Measurements from ENCODE around the gene CACNA2D1. TPM values are rescaled to one million over a fixed set of nuclear protein-coding genes. Genes with fewer than 3 reads are reported as not detected.

The CACNA2D1 gene
- total RNA-seq, 1 donor, result 0.10 TPM

DNA sequence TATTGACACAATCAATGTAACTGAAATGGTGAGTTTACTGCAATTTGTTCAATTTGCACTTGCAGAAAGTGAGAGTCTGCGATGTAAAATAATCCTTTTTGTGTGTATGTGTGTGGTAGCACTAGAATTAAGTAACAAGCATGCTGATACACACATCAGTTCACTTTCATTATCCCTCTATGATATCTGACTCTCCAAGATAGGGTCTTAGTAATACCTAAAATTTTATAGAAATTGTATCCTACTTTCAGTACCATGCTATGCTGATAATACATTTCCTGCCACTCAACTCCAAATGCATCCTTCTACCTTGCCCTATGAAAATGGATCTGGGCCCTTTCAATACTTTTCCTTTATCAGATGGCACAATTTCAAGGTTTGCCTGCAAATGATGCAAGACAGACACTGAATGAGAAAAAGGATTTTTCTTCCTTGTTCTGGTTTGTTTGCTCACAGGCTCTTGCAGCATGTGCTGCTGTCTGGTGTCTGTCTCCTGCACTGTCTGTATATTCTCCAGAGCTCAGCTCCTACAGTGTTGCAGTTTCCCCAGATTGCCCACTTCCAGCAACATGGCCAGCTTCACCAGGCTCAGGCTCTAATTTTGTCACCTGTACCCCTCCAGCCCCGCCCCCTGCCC lies 375.8 kb downstream of the CACNA2D1 start:
- no peak overlapping the region for H3K4me3 ChIP-seq (ENCODE audit: low read length)
- no peaks in the 10 kb centered on the region for H3K27me3 ChIP-seq (ENCODE audit: insufficient read depth, low read length)
- no peaks in the 10 kb centered on the region for H3K9me3 ChIP-seq (ENCODE audit: low read depth, low read length)
- H3K4me1 ChIP-seq (ENCODE audit: insufficient read depth, low read length), result no peaks in the 10 kb centered on the region

DNA sequence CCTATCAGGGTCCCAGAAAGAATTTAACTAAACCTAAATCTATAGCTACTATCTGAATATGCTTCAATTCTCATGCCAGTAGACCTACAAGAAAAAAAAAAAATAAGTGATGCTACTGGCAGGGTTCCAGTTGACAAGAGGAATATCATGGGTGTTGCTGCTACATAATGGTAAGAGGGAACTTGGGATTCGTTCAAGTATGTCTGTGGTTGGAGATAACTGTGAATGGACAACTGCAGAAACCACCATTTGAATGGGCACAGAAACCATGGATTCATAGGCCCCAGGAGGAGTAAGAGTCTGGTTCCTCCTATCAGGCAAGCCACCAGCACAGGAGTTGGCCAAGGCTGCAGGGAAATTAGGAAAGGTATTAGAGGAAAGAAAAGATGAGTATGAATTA lies 386.1 kb downstream of the CACNA2D1 start:
- no peaks in the 10 kb centered on the region for H3K9me3 ChIP-seq (ENCODE audit: low read depth, low read length)
- H3K4me1 ChIP-seq (ENCODE audit: insufficient read depth, low read length), result no peaks in the 10 kb centered on the region
- H3K4me3 ChIP-seq (ENCODE audit: low read length), result no peak overlapping the region
- H3K27me3 ChIP-seq (ENCODE audit: insufficient read depth, low read length), result no peaks in the 10 kb centered on the region

DNA sequence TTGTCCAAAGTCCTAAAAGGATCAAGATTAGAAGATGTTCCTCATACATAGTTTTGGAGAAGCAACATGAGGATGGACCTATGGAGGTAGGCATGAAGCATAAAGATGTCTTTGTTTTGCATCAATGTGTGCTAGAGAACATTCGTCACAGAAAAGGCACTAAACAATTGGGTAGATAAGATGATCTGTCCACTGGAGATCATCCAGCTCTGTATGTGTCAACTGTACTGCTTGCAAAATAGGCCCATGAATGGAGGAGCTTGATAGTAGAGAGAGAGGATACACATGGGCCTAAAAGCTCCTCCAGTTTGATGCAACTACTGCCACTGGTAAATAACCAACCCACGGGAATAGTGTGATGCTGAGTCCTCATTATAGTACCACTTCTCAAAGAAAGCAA lies 387.3 kb downstream of the CACNA2D1 start:
- Histone ChIP-seq H3K27me3 (ENCODE audit: insufficient read depth, low read length) (no peaks in the 10 kb centered on the region), H3K9me3 (ENCODE audit: low read depth, low read length) (no peaks in the 10 kb centered on the region), H3K4me3 (ENCODE audit: low read length) (no peak overlapping the region), H3K4me1 (ENCODE audit: insufficient read depth, low read length) (no peaks in the 10 kb centered on the region)

DNA sequence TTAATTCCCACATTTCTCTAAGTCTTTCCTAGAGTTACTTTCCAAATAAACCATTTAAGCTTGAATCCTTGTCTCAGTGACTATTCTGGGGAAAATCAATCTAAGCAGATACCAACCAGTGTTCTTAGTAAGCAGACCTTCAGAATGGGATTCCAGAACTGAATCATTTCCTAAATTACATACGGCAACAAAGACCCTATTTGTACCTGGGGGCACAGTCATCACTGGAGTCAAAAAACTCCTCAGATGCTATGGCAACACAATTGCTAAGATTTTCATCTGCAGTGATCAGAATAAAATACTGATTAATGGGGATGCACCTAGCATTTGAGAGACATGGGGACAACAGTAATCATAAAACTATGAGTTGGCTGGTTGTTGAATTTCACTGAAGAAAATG lies 389.0 kb downstream of the CACNA2D1 start:
- H3K4me1 ChIP-seq (ENCODE audit: insufficient read depth, low read length), result no peaks in the 10 kb centered on the region
- H3K4me3 ChIP-seq (ENCODE audit: low read length), result no peak overlapping the region
- H3K9me3 ChIP-seq (ENCODE audit: low read depth, low read length), result no peaks in the 10 kb centered on the region
- H3K27me3 ChIP-seq (ENCODE audit: insufficient read depth, low read length), result no peaks in the 10 kb centered on the region

DNA sequence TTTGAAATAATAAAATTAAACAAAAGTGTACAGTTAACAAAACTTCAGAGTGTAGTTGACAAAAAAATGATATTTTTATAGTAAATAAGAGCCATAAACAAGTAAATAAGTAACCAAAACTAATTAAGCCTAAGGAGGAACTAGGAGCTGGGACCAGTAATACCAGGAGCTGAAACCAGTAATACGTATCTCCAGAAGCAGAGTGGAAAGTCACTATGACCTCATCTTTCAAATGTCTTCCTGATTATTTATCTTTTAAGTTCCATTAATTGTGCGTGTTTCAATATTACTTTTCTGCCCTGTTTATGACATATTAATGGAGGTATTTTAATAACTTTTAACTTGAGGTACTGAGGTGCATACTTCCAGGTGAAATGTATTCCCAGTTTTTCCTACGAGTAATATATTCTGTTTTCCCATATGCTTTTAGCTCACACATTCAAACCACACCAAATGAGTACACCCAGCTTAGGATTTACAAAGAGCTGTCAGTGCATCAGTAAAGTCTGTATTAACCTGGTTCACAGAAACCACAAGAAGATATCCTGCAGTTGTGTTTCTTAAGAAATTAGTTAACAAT lies 390.0 kb downstream of the CACNA2D1 start:
- Histone ChIP-seq H3K27me3 (ENCODE audit: insufficient read depth, low read length) (no peaks in the 10 kb centered on the region), H3K4me1 (ENCODE audit: insufficient read depth, low read length) (no peaks in the 10 kb centered on the region), H3K9me3 (ENCODE audit: low read depth, low read length) (no peaks in the 10 kb centered on the region), H3K4me3 (ENCODE audit: low read length) (no peak overlapping the region)

DNA sequence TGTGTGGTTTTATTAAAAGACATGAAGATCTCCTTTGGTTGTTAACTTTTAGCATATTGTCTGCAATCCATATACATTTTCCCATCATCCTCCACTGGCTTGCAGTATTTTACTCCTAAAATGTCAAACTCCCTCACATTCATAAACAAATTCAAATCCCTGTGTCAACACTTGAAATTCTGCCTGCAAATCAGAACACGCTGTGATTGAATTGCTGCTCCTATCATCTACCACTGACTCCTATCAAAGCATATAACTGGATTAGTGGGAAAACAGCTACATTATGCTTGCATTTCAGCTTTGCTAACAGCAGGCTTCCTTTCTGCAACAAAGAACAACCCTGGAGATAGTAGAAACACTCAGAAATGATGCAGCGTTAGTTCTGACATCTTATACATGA lies 392.0 kb downstream of the CACNA2D1 start:
- H3K4me3 ChIP-seq (ENCODE audit: low read length), result no peak overlapping the region
- H3K27me3 ChIP-seq (ENCODE audit: insufficient read depth, low read length), result no peaks in the 10 kb centered on the region
- H3K9me3 ChIP-seq (ENCODE audit: low read depth, low read length), result no peaks in the 10 kb centered on the region
- H3K4me1 ChIP-seq (ENCODE audit: insufficient read depth, low read length), result no peaks in the 10 kb centered on the region

DNA sequence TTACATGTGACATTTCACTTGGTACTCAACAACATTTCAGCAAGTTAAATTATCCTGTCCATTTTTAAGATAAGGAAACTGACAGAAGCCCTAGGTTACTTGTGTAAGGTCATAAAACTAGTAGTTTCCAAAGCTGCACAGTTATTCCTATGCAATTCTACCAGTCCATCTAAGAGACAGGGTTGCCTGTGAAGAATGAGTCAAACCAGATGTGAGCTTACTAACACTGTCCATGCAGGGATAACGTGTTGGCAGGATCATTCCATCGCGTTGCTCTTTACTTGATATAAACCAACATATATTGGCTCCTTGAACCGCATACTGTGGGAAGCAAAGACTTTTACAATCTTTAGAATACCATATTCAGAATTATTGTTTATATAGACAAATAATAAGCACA lies 392.8 kb downstream of the CACNA2D1 start:
- H3K4me1 ChIP-seq (ENCODE audit: insufficient read depth, low read length), result no peaks in the 10 kb centered on the region
- no peaks in the 10 kb centered on the region for H3K27me3 ChIP-seq (ENCODE audit: insufficient read depth, low read length)
- no peaks in the 10 kb centered on the region for H3K9me3 ChIP-seq (ENCODE audit: low read depth, low read length)
- no peak overlapping the region for H3K4me3 ChIP-seq (ENCODE audit: low read length)

DNA sequence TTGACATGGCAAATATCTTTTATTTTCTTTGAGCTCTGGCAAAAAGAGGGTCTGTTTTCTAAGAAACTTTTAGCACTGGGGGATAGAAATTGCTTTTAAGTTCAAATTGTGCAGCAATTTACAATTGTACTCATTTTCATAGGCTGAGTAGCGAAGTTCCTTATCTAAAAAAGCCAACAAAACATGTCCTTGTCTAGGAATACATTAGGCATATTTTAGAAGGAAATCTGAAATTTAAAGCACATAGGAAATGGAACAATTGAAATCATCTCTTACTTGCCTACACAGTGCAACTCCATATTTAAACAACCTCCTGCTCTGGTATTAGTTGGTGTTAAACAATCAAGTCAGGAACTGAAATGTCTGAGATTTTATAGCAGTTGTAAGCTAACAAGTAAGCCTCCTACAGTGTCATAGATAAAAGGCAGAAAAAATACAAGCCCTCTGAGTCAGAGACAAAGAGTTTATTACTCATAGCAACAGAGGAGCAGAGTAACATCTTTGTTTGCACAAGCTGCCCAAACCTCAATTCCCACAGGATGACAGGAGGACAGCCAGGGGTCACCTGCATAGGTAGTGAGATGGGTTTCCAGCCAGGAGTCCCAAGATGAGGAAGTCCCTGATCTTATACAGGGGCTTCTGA lies 393.6 kb downstream of the CACNA2D1 start:
- Histone ChIP-seq H3K9me3 (ENCODE audit: low read depth, low read length) (no peaks in the 10 kb centered on the region), H3K4me1 (ENCODE audit: insufficient read depth, low read length) (no peaks in the 10 kb centered on the region)

DNA sequence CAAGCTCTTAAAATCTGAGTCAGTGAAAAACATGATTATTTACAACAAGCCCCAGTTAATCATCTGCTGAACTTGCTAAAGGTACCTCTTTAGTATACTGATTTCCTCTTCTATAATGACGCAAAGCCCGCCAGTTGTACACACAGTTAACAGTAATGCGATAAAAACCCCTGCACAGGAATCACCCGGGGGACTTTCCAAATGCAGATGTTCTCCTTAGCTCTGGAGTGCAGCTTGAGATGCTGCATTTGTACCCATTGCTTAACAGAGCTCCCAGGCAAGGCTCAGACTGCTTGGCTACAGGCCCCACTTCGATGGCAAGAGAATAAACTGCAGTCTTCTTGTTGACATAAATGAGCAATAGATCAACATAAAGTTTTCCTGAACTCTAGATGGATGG lies 394.1 kb downstream of the CACNA2D1 start:
- H3K4me3 ChIP-seq (ENCODE audit: low read length), result no peak overlapping the region
- no peaks in the 10 kb centered on the region for H3K27me3 ChIP-seq (ENCODE audit: insufficient read depth, low read length)
- H3K9me3 ChIP-seq (ENCODE audit: low read depth, low read length), result no peaks in the 10 kb centered on the region
- no peaks in the 10 kb centered on the region for H3K4me1 ChIP-seq (ENCODE audit: insufficient read depth, low read length)

More for the DNA sequence above, 393.6 kb downstream of the CACNA2D1 start:
- H3K4me3 ChIP-seq (ENCODE audit: low read length), result no peak overlapping the region
- H3K27me3 ChIP-seq (ENCODE audit: insufficient read depth, low read length), result no peaks in the 10 kb centered on the region

DNA sequence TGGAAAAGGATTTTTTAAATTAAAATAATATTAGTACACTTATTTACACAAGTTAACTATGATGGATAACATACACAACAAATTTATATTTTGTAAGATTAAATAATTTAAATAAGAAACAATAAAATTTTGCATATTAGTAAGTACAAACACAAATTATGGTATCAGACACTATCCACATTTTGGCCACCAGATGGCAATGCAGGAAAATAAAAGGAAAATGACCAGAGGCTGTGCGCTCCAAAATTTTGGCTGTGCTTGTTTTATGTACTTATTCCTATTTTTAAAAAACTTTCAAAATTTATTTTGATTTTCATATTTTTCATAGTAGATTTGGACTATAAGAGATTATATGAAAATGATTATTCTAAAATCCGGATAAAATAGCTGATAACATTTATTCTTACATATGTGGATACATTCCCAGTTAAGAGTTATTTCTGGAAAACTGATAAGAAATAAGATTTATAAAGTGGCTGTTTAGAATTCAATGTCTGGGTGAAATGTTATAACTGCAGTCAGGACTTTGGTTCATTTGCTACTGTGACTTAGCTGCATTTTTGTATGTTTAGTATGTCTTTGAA lies 399.0 kb downstream of the CACNA2D1 start:
- H3K9me3 ChIP-seq (ENCODE audit: low read depth, low read length), result no peaks in the 10 kb centered on the region

DNA sequence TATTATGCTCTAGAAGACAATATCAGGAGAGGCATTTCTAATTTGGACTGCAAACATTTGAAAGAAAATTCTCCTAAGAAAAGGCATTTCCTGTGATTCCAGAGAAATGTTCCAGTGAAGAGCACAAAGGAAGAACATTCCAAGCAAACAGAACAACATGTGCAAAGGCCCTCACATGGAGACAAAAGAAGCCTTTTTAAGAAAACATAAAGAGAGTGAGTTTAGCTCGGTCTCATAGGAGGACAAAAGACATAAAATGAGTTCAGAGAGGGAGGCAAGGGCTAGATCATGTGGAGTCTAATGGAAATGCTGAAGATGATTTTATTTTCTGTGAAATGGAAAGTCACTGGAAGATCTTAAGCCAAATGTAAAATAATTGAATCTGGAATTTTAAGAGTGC lies 404.0 kb downstream of the CACNA2D1 start:
- H3K9me3 ChIP-seq (ENCODE audit: low read depth, low read length), result no peaks in the 10 kb centered on the region
- H3K4me1 ChIP-seq (ENCODE audit: insufficient read depth, low read length), result no peaks in the 10 kb centered on the region
- H3K27me3 ChIP-seq (ENCODE audit: insufficient read depth, low read length), result no peaks in the 10 kb centered on the region
- no peak overlapping the region for H3K4me3 ChIP-seq (ENCODE audit: low read length)

More for the DNA sequence above, 399.0 kb downstream of the CACNA2D1 start:
- Histone ChIP-seq H3K27me3 (ENCODE audit: insufficient read depth, low read length) (no peaks in the 10 kb centered on the region), H3K4me3 (ENCODE audit: low read length) (no peak overlapping the region), H3K4me1 (ENCODE audit: insufficient read depth, low read length) (no peaks in the 10 kb centered on the region)

DNA sequence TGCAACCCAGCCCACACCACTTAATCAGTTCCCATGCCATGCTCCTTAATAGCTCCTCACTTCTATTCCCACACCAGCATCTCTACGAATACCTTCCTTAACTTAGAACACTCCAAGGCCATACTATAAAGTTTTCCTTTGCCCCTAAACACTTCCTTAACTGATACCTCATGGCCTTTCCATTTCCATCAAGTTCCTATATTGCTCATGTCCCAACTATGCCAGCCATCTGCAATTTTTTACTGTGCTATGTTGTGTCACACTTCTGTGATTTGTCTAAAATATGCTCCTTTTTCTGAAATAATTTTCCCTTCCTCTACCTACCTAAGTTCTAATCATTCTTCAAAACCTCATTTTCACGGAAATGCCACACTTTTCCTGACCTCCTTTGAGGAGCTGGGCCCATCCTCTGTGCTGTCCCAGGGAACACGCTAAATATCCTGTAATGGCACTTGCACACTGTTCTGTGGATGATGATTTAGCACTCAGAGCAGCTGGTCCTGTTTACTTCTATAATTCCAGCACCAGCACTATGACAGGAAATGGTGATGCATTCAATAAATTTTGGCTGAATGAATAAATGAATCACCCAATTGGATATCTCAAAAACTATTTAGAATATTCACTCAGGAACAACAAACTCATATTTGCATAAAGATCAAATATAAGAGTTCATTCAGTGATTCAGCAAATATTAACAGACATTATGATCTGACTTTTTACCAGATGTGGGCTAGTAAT lies 407.3 kb downstream of the CACNA2D1 start:
- Histone ChIP-seq H3K4me3 (ENCODE audit: low read length) (no peak overlapping the region), H3K9me3 (ENCODE audit: low read depth, low read length) (no peaks in the 10 kb centered on the region), H3K27me3 (ENCODE audit: insufficient read depth, low read length) (no peaks in the 10 kb centered on the region), H3K4me1 (ENCODE audit: insufficient read depth, low read length) (no peaks in the 10 kb centered on the region)

DNA sequence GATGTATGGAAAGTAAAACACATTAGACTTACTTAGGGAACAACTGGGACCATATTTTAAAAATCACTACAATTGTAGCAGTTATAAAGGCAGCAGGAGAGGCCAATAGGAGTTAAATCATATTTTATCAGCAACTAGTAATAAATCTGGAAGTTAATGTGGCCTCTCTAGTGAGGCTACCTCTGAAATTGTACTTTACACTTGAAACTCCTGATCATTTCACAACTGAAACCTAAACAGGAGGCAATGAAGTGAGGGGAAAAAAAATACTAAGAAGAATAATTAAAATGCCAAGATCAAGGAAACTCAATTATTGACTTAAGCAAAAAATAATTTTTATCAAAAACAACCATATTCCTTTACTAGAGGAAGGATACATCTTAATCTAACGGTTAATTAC lies 408.1 kb downstream of the CACNA2D1 start:
- Histone ChIP-seq H3K9me3 (ENCODE audit: low read depth, low read length) (no peaks in the 10 kb centered on the region), H3K4me3 (ENCODE audit: low read length) (no peak overlapping the region), H3K27me3 (ENCODE audit: insufficient read depth, low read length) (no peaks in the 10 kb centered on the region), H3K4me1 (ENCODE audit: insufficient read depth, low read length) (no peaks in the 10 kb centered on the region)

DNA sequence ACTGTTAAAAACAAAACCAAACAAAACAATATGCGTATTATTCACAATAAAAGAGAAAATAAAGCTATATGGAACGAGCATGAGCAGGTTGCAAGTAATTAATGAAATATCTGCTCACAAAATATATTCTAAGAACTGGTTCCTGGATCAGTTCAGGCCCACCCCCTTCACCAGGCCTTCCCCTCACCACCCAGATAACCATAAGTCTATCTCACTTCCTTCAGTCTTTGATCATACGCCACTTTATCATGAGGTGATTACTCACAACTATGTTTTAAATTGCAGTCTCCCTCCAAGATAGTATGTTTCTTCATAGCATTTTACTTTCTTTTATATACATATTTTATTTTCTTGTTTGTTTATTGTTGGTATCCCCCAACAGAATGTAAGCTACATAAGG lies 410.7 kb downstream of the CACNA2D1 start:
- no peaks in the 10 kb centered on the region for H3K9me3 ChIP-seq (ENCODE audit: low read depth, low read length)
- H3K27me3 ChIP-seq (ENCODE audit: insufficient read depth, low read length), result no peaks in the 10 kb centered on the region
- no peak overlapping the region for H3K4me3 ChIP-seq (ENCODE audit: low read length)
- no peaks in the 10 kb centered on the region for H3K4me1 ChIP-seq (ENCODE audit: insufficient read depth, low read length)
